Right lung (tissue), 10 donors: ENCODE measurements around the gene MAGEA6. TPM values are rescaled to one million over a fixed set of nuclear protein-coding genes. Genes with fewer than 3 reads are reported as not detected.
"Not testable (repeated sequence)": the region's sequence is repeated elsewhere in the genome, so short reads cannot be mapped to it uniquely, and the experiment has no call there.

Source experiments
- DNase-seq, 2 donors: peaks; one replicate each; pipeline ENCODE4 v3.0.0-alpha.2; 2013
- long read RNA-seq, 8 donors: transcript quantifications; one replicate each; lab custom pipeline, GENCODE V29; 2026
- polyA plus RNA-seq, 5 donors: library from polyadenylated mRNA; unstranded; fragments of 120-200 nt; gene quantifications; one replicate each; pipeline versions ENCODE4 v1.2.1 to v1.2.3, GENCODE V29; 2013; ENCODE audit warnings: inconsistent platforms in 1 of 5, low replicate concordance in 1 of 5; ENCODE audit not compliant: insufficient read length in 5 of 5, insufficient read depth in 1 of 5

MAGEA6 gene
- polyA plus RNA-seq: not detected
- long read RNA-seq, donor 1: 0 reads
- long read RNA-seq, donor 2: 0 reads
- long read RNA-seq, donor 3: 0 reads
- long read RNA-seq, donor 4: 0 reads
- long read RNA-seq, donor 5: 0 reads
- long read RNA-seq, donor 6: 0 reads
- long read RNA-seq, donor 7: 0 reads
- long read RNA-seq, donor 8: 0 reads

DNA sequence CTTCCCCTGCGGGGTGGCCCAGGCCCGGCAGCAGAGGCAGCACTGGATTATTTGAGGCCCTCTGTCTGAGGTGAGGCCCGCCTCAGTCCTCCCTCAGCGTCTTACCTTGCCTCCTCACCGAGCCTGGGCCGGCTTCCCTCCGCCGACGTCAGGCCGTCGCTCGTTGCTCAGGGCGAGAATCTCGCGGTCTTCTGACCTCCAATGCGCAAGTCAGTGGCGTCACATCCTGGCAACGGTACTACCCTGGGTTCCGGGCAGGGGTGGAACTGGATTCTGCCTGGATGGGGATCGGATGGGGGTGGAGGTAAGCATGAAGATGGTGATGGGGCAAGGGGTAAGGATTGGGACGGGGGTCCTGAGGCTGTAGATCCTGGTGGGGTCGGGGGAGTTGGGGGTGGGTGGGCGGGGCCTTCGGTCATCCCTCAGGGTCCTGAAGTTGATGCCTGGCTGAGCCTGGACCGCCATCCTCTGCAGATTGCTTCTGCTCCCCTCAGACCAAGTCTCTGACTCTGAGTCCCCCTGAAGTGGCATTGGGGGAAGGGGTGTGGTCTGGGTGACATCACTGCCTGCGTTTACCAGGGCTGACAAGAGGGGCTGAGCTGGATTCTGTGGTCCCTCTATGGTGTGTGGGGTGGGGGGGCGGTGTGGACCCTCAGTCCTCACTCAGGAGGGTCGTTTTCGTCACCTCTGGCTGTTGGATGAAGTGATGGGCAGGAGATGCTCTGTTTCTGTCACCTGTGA is at the start of gene MAGEA6:
Gene MAGEA6, minus strand, starts transcription at position 141 of the 741 bp plus-strand sequence. CDS start 2,039 bp downstream, outside the sequence.
- not testable (repeated sequence) for DNase-seq

- no peak for DNase-seq
Measured at GRCh38 chrX:152819266-152819665, 49.8 kb upstream of the MAGEA6 start.

- no peak for DNase-seq
Measured at GRCh38 chrX:152818356-152818755, 48.9 kb upstream of the MAGEA6 start.

- no peak for DNase-seq
Measured at GRCh38 chrX:152817078-152817764, 47.7 kb upstream of the MAGEA6 start.

GRCh38 chrX:152814048-152814447 is 44.6 kb upstream of the MAGEA6 start:
- DNase-seq: no peak

GRCh38 chrX:152813206-152813605 is 43.7 kb upstream of the MAGEA6 start:
- no peak for DNase-seq

- no peak for DNase-seq
Measured at GRCh38 chrX:152810403-152810802, 40.9 kb upstream of the MAGEA6 start.

GRCh38 chrX:152806035-152806434 is 36.5 kb upstream of the MAGEA6 start:
- DNase-seq: no peak

- DNase-seq: no peak
Measured at GRCh38 chrX:152798945-152799344, 29.5 kb upstream of the MAGEA6 start.

- not testable (repeated sequence) for DNase-seq
Measured at GRCh38 chrX:152787062-152787461, 17.6 kb upstream of the MAGEA6 start.

DNA sequence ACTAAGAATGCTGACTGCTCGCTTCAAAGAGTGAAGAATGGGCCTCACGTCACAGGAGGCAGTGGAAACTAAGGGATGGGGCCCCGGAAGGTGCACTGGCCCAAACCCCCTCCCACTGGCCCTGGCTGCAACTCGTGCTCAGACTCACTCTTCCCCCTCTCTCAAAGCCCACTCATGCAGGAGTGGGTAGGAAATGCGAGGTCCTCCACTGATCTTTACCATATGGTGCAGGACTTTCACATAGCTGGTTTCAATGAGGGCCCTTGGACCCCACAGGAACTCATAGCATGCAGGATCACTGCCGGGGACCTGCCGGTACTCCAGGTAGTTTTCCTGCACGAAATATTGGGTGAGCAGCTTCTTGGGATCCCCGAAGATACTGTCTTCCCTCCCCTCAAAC is 2.9 kb downstream of the MAGEA6 start:
- not testable (repeated sequence) for DNase-seq

DNA sequence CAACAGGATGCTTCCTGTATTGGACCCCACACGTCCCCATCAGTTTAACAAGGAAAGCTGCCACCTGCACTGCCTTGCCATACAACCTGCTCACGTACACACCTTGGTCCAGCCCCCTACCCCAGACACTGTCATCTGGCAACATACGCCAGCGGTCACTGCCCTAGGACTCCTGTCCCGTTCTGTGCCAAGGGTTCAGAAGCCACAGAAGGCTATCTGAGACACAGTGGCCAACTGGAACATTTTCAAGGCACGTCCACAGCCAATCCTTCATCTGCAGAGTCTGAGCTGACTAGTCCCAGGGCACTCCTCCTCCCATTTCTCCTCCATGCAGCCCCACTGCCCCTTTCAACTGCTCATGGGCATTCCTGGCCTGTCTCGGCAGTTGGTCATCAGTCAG is 7.9 kb downstream of the MAGEA6 start:
- DNase-seq: not testable (repeated sequence)

DNA sequence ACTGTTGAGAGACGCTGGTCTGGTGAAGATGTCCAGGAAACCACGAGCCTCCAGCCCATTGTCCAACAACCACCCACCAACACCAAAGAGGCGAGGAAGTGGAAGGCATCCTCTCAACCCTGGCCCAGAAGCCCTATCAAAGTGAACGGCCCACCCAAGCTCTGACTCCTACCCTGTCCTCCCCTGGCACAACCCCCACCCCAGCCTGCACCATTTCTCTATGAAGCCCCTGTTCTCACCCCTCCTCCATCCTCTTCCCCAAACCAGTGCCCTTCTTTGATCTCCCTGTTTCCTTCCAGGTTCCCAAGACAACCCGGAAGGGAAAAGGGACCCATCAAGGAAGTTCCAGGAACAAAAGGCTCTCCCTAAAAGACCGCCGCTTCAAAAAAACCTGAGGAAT is 9.9 kb downstream of the MAGEA6 start:
- not testable (repeated sequence) for DNase-seq

GRCh38 chrX:152758918-152759317 is 10.6 kb downstream of the MAGEA6 start, which contains the start of gene CSAG3:
Gene CSAG3, plus strand, starts transcription at chrX:152759218.
- not testable (repeated sequence) for DNase-seq

DNA sequence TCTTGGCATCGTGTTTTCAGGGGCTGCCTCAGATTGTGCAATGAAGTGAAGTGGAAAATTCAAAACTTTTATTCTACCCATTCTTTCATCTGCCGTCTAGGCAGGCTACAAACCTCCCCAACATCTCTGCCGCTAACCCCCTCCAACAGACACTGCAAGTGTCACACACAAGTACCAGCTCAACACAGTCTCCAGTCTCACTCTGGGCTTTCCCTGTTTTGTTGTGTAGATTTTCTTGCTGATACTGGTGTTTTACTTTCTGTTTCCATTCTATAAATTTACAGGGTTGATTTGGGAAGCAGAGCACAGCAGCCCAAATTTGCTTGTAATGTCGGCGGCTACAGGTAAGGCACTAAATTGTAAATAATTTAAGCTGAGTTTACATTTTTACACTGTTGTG is 14.6 kb downstream of the MAGEA6 start:
- not testable (repeated sequence) for DNase-seq

GRCh38 chrX:152753686-152754650 is 15.5 kb downstream of the MAGEA6 start, which contains the start of gene MAGEA2:
Gene MAGEA2, minus strand, starts transcription at chrX:152753842. Its CDS starts 2,479 bp downstream, at chrX:152751363.
- DNase-seq: not testable (repeated sequence)

DNA sequence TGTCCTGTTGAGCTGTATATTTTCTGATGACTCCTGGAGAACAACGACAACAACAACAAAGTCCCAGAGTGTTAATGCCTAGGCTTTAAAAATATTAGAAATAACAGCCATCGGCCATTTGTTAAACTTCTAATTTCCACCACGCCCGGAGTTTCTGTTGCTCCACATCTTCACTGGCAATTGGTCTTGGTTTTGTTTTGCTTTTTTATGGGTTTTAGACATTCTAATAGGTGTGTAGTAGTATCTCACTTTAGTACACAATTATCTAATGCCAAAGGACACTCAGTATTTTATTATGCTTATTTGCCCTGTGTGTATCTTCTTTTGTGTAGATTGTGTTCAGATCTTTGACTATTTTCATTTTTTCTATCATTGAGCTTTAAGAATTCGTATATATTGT is 30.9 kb downstream of the MAGEA6 start:
- no peak for DNase-seq

GRCh38 chrX:152736528-152736927 is 33.0 kb downstream of the MAGEA6 start:
- not testable (repeated sequence) for DNase-seq

DNA sequence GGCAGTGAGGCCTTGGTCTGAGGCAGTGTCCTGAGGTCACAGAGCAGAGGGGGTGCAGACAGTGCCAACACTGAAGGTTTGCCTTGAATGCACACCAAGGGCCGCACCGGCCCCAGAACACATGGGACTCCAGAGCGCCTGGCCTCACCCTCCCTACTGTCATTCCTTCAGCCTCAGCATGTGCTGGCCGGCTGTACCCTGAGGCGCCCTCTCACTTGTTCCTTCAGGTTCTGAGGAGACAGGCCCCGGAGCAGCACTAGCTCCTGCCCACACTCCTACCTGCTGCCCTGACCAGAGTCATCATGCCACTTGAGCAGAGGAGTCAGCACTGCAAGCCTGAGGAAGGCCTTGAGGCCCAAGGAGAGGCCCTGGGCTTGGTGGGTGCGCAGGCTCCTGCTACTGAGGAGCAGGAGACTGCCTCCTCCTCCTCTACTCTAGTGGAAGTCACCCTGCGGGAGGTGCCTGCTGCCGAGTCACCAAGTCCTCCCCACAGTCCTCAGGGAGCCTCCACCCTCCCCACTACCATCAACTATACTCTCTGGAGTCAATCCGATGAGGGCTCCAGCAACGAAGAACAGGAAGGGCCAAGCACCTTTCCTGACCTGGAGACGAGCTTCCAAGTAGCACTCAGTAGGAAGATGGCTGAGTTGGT is 33.5 kb downstream of the MAGEA6 start:
- no peak for DNase-seq

DNA sequence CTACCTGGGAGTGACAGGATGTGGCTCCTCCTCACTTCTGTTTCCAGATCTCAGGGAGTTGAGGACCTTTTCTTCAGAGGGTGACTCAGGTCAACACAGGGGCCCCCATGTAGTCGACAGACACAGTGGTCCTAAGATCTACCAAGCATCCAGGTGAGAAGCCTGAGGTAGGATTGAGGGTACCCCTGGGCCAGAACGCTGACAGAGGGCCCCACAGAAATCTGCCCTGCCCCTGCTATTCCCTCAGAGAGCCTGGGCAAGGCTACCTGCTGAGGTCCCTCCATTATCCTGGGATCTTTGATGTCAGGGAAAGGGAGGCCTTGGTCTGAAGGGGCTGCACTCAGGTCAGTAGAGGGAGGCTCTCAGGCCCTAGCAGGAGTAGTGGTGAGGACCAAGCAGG is 34.4 kb downstream of the MAGEA6 start:
- no peak for DNase-seq
